Suppressor macrophage treated with lipopolysaccharide for 1 hour (primary cell): ENCODE data around the gene ARHGAP29.
A peak's percentile ranks its signal among the peaks of the same experiment; 100 is the strongest.
"Not testable (repeated sequence)": the region's sequence is repeated elsewhere in the genome, so short reads cannot be mapped to it uniquely, and the experiment has no call there.

ENCODE experiments used
- DNase-seq, 3 donors: peaks; one replicate each; pipeline ENCODE4 v3.0.0-alpha.2; 2020 to 2022

The ARHGAP29 gene

GRCh38 chr1:94164121-94164520 is 73.3 kb downstream of the ARHGAP29 start:
- DNase-seq, result not testable (repeated sequence)

GRCh38 chr1:94163249-94163648 is 74.1 kb downstream of the ARHGAP29 start:
- DNase-seq, result not testable (repeated sequence)

- no peak for DNase-seq
Measured at GRCh38 chr1:94160811-94161210, 76.6 kb downstream of the ARHGAP29 start.

GRCh38 chr1:94156096-94156625 is 81.2 kb downstream of the ARHGAP29 start:
- DNase-seq, result no peak

DNA sequence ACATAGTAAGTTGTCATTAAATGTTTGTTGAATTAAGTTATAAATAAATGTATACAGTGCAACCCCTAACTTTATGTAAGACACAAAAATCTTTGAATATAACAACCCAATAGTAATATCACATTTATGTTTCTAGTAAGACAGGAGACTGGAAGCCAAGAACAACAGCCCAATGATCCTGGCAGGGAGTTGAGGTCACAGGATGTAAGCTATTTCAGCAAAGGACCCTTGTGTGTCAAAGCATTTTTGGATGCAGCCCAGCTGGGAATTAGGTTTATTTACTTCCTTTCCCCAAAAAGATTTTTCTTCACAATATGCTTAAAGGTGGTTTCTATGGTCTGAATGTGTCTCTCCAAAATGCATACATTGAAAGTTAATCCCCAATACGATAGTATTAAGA is 82.4 kb downstream of the ARHGAP29 start:
- no peak for DNase-seq

DNA sequence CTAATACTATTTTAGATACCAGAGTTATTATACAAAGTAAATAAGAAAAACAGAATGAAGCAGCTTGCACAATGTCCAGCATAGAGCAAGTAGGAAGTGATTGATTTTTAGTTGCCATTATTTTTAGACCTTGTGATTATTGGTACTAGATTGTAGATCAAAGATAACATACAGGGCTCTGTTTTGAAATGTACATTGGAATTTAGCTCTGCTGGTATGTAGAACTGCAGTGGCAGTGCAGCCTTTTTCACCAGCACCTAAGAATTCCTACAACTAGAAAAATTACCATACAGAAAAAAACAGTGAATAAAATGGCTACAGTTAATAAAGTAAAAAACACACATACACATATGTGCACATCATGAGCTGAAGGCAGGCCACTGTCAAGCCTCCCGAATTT is 84.3 kb downstream of the ARHGAP29 start:
- no peak for DNase-seq

GRCh38 chr1:94149166-94149565 is 88.2 kb downstream of the ARHGAP29 start:
- DNase-seq, result not testable (repeated sequence)

DNA sequence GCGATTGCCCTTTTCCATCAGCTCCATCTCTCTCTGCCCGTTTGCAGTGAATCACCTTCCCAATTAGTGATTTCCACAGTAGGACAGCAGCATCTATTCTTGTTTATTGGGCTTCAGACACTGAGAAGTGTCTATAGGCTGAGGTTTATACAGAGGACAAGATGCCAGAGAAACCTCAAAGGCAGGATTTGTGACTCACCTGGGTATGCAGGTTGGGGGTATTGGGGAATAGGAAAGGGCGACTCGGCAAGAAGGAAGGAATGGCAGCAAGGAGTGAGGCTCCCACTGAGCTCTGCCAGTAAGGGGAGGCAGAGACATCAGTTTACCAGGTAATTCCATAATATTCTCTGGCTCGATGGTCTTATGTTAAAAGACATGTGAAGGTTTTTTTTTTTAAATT is 91.1 kb downstream of the ARHGAP29 start:
- no peak for DNase-seq

- DNase-seq, result no peak
Measured at GRCh38 chr1:94144836-94145235, 92.5 kb downstream of the ARHGAP29 start.

- no peak for DNase-seq
Measured at GRCh38 chr1:94143809-94144176, 93.6 kb downstream of the ARHGAP29 start.

GRCh38 chr1:94143173-94143808 is 94.1 kb downstream of the ARHGAP29 start:
- peak in 1 of 3 donors; percentile 18 for DNase-seq

DNA sequence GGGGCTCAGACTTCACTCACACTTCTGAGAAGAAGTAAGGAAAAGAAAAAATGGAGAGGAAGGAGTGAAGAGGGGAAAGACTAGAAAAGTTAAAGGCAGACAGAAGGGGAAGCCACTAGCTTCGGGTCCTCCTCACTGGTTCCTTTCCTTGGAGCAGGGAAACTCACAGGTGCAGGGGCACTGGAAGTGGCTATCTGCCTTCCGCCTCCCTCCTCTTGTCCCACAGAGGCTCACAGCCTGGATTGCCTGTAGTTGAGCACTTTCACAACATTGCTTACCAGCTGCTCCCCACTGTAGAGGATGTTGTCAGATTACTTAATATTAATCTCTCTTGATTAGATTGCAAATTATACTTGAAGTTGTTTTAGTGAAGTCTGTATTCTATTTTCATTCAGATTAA is 94.8 kb downstream of the ARHGAP29 start:
- DNase-seq, result no peak

DNA sequence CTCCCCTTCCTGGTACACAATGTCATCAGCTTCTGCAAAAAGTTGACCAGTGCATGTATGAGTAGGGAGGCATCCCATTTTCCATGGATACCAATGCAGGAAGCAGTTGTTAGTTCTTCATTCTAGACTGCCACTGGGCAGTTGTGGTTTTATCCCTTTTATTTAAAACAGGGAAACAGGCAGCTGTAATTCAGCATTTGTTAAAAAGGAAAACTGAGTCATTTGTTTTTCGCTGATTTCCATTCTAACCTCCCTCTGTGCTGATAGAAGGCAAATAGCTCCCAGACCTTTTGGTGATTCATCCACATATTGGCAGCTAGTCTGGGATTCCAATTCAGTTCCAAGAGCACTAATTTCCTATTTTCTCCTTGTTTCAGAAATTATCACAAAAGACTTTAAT is 95.4 kb downstream of the ARHGAP29 start:
- DNase-seq, result peak in 1 of 3 donors; percentile 4

GRCh38 chr1:94132111-94132510 is 105.3 kb downstream of the ARHGAP29 start:
- DNase-seq, result no peak

- DNase-seq, result no peak
Measured at GRCh38 chr1:94130851-94131595, 106.4 kb downstream of the ARHGAP29 start.

DNA sequence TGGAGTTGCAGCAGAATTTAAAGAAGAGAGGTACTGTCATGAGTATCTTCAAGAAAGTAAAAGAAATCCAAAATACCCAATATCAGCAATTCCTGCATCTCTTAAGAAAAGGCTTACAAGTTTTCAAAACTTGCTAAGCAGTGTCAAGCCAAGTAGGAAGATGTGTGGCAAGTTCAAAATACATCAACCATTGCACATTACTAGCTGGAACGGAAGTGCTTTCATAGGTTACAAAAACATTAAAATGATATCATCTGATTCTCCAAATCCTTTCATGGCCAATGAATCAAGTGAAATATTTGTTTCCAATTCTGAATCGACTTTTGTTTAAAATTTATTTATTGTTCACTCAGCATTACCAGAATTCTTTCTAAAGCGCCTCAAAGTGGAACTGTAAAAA is 110.7 kb downstream of the ARHGAP29 start:
- no peak for DNase-seq

GRCh38 chr1:94125551-94126514 is 111.6 kb downstream of the ARHGAP29 start:
- DNase-seq, result peak in 2 of 3 donors; percentile 25 to 26

DNA sequence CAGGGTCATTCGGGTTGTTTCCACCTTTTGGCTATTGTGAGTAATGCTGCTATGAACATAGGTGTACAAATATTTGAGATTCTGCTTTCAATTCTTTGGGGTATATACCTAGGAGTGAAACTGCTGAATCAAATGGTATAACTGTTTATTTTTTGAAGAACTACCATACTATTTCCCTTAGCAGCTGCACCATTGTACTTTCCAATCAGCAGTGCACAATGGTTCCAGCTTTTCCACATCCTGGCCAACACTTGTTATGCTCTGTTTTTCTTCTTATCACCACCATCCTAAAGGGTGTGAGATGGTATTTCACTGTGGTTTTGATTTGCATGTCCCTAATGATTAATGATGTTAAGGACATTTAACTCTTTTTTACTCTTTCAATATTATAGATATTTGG is 112.8 kb downstream of the ARHGAP29 start:
- no peak for DNase-seq

DNA sequence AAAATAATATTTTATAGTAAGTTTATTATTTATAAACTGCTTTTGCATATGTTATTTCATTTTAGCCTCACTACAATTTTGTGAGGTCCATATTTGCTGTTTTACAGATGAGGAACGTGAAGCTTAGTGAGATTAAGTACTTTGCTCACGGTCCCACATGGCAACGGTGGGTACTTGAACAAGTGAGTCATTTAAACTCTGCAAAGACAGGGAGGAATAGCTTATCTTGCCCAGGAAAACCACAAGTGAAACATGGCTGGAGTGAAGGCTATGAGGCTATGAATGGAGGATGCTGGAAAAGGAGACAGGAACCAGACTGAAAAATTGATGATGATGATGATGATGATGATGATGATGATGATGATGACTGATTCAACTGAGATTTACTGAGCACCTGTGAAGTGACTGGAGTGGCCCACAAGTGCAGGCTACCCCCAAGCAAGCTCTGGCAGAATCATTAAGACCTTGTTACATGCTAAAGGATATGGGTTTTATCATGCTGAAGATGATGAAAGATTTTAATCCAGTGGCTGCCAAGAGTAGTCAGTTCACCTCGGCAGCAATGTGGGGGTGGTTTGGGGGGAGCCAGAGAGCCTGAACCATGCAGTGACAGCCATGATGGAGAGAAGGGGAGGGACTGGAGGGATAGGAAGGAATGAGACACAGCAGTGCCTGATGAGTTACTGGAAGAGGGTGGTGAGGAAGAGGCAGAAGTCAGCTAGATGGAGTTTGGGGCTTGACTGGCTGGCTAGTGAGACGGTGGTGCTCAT is 115.0 kb downstream of the ARHGAP29 start:
- DNase-seq, result no peak
